SK-N-DZ (cell line): ENCODE data around the gene CLDN9.
A peak's percentile ranks its signal among the peaks of the same experiment; 100 is the strongest.

Experiments used
- DNase-seq: peaks from one replicate; pipeline ENCODE4 v3.0.0-alpha.2; 2015; ENCODE audit warnings: low spot score

CLDN9 gene

GRCh38 chr16:3017794-3018506 lies 5.2 kb downstream of the CLDN9 start, which contains the start of gene CLDN6:
CLDN6 (minus strand) TSS chr16:3018183; CDS start chr16:3016021, 2,162 bp downstream.
- DNase-seq = no peak

GRCh38 chr16:3019594-3020246 lies 7.0 kb downstream of the CLDN9 start:
- DNase-seq = no peak

GRCh38 chr16:3020247-3020603 lies 7.5 kb downstream of the CLDN9 start, which contains the start of gene TNFRSF12A:
TNFRSF12A (plus strand) TSS chr16:3020368; CDS start chr16:3020398, 30 bp downstream.
- peak; percentile 63 for DNase-seq

GRCh38 chr16:3020604-3021448 lies 8.1 kb downstream of the CLDN9 start:
- DNase-seq = no peak

- peak; percentile 80 for DNase-seq
These were observed 8.9 kb downstream of the CLDN9 start for GRCh38 chr16:3021449-3022207.

- no peak for DNase-seq
These were observed 9.5 kb downstream of the CLDN9 start for GRCh38 chr16:3022208-3022683.

- DNase-seq = peak; percentile 57
These were observed 10.1 kb downstream of the CLDN9 start for GRCh38 chr16:3022684-3023414.

- no peak for DNase-seq
These were observed 10.6 kb downstream of the CLDN9 start for GRCh38 chr16:3023415-3023668.

GRCh38 chr16:3023669-3024478 lies 11.2 kb downstream of the CLDN9 start, which contains the start of the genes HCFC1R1 and THOC6:
HCFC1R1 (minus strand) TSS chr16:3023942; CDS start chr16:3023941, 1 bp downstream.
THOC6 (plus strand) TSS chr16:3024035; CDS start chr16:3024327, 292 bp downstream.
- DNase-seq = peak; percentile 99

- DNase-seq = no peak
These were observed 12.6 kb downstream of the CLDN9 start for GRCh38 chr16:3025032-3026002.

GRCh38 chr16:3026003-3026378 lies 13.3 kb downstream of the CLDN9 start:
- DNase-seq = no peak

- no peak for DNase-seq
These were observed 14.1 kb downstream of the CLDN9 start for GRCh38 chr16:3026609-3027488.

- no peak for DNase-seq
These were observed 14.7 kb downstream of the CLDN9 start for GRCh38 chr16:3027489-3027795.

- DNase-seq = peak; percentile 86
These were observed 15.4 kb downstream of the CLDN9 start for GRCh38 chr16:3027983-3028715.

- DNase-seq = no peak
These were observed 16.1 kb downstream of the CLDN9 start for GRCh38 chr16:3028716-3029319.

- DNase-seq = no peak
These were observed 16.9 kb downstream of the CLDN9 start for GRCh38 chr16:3029491-3030221.
